NCI-H1092 treated with DMSO at 0.1 percent for 48 hours (cell line): ENCODE results near the gene NAALADL2.
"Not testable (repeated sequence)": the region's sequence is repeated elsewhere in the genome, so short reads cannot be mapped to it uniquely, and the experiment has no call there.

Source experiments
- DNase-seq: peaks from one replicate; lab custom pipeline; 2025; lab: John Stamatoyannopoulos, UW

NAALADL2 gene

GRCh38 chr3:175358935-175359334 is 499.8 kb downstream of the NAALADL2 start:
- no peak for DNase-seq

- not testable (repeated sequence) for DNase-seq
Measured at GRCh38 chr3:175370426-175370825, 511.3 kb downstream of the NAALADL2 start.

GRCh38 chr3:175371187-175371586 is 512.1 kb downstream of the NAALADL2 start:
- not testable (repeated sequence) for DNase-seq

GRCh38 chr3:175374705-175375104 is 515.6 kb downstream of the NAALADL2 start:
- DNase-seq: no peak

- DNase-seq: no peak
Measured at GRCh38 chr3:175378348-175378747, 519.2 kb downstream of the NAALADL2 start.

- no peak for DNase-seq
Measured at GRCh38 chr3:175381685-175382084, 522.6 kb downstream of the NAALADL2 start.

- no peak for DNase-seq
Measured at GRCh38 chr3:175383371-175383770, 524.2 kb downstream of the NAALADL2 start.

GRCh38 chr3:175383813-175384212 is 524.7 kb downstream of the NAALADL2 start:
- DNase-seq: no peak

GRCh38 chr3:175384569-175384968 is 525.4 kb downstream of the NAALADL2 start:
- no peak for DNase-seq

- no peak for DNase-seq
Measured at GRCh38 chr3:175386630-175387029, 527.5 kb downstream of the NAALADL2 start.

GRCh38 chr3:175389560-175389959 is 530.4 kb downstream of the NAALADL2 start:
- DNase-seq: no peak

GRCh38 chr3:175391601-175392000 is 532.5 kb downstream of the NAALADL2 start:
- no peak for DNase-seq

- no peak for DNase-seq
Measured at GRCh38 chr3:175392653-175393052, 533.5 kb downstream of the NAALADL2 start.

GRCh38 chr3:175397372-175397771 is 538.2 kb downstream of the NAALADL2 start:
- DNase-seq: no peak

GRCh38 chr3:175398676-175399075 is 539.5 kb downstream of the NAALADL2 start:
- no peak for DNase-seq

- DNase-seq: no peak
Measured at GRCh38 chr3:175399156-175399840, 540.2 kb downstream of the NAALADL2 start.

GRCh38 chr3:175404027-175404426 is 544.9 kb downstream of the NAALADL2 start:
- no peak for DNase-seq

GRCh38 chr3:175404621-175405020 is 545.5 kb downstream of the NAALADL2 start:
- DNase-seq: no peak

GRCh38 chr3:175410251-175410650 is 551.1 kb downstream of the NAALADL2 start:
- DNase-seq: no peak

- no peak for DNase-seq
Measured at GRCh38 chr3:175411405-175411804, 552.3 kb downstream of the NAALADL2 start.

GRCh38 chr3:175411946-175412345 is 552.8 kb downstream of the NAALADL2 start:
- no peak for DNase-seq

- no peak for DNase-seq
Measured at GRCh38 chr3:175413926-175414325, 554.8 kb downstream of the NAALADL2 start.

GRCh38 chr3:175416600-175416999 is 557.5 kb downstream of the NAALADL2 start:
- no peak for DNase-seq

GRCh38 chr3:175417426-175417825 is 558.3 kb downstream of the NAALADL2 start:
- DNase-seq: no peak
